ENCODE measurements around the gene COL17A1. TPM values are rescaled to one million over a fixed set of nuclear protein-coding genes. Genes with fewer than 3 reads are reported as not detected.

Gene COL17A1
- total RNA-seq, 1 donor from 2014 or later: not detected

GRCh38 chr10:104103956-104104355, 18.3 kb upstream of the COL17A1 start:
- Histone ChIP-seq H3K9me3 (replicated peaks) (no peaks in the 10 kb centered on the region), H3K27me3 (ENCODE audit: low read depth) (no peaks in the 10 kb centered on the region), H3K4me1 (no peaks in the 10 kb centered on the region), H3K4me3 (no peak overlapping the region), H3K36me3 (no peaks in the 10 kb centered on the region), H3K27ac (replicated peaks) (no peak overlapping the region)
- intact Hi-C loops (cut with micrococcal nuclease): no loop called here
- no peak for DNase-seq
- no peak for TF ChIP-seq CTCF (IDR thresholded peaks at IDR 0.05; ENCODE audit: borderline replicate concordance)

GRCh38 chr10:104101902-104102301, 16.2 kb upstream of the COL17A1 start:
- Histone ChIP-seq H3K4me3 (no peak overlapping the region), H3K4me1 (no peaks in the 10 kb centered on the region), H3K9me3 (replicated peaks) (peaks cover 7% of the 10 kb centered on the region), H3K36me3 (no peaks in the 10 kb centered on the region), H3K27me3 (ENCODE audit: low read depth) (no peaks in the 10 kb centered on the region), H3K27ac (replicated peaks) (no peak overlapping the region)
- TF ChIP-seq CTCF (IDR thresholded peaks at IDR 0.05; ENCODE audit: borderline replicate concordance): no peak
- no peak for DNase-seq
- intact Hi-C loops (cut with micrococcal nuclease): no loop called here

GRCh38 chr10:104100795-104101194, 15.1 kb upstream of the COL17A1 start:
- no peak for DNase-seq
- no peak for TF ChIP-seq CTCF (IDR thresholded peaks at IDR 0.05; ENCODE audit: borderline replicate concordance)
- Histone ChIP-seq H3K4me1 (no peaks in the 10 kb centered on the region), H3K4me3 (no peak overlapping the region), H3K27me3 (ENCODE audit: low read depth) (no peaks in the 10 kb centered on the region), H3K9me3 (replicated peaks) (peaks cover 9% of the 10 kb centered on the region), H3K27ac (replicated peaks) (no peak overlapping the region), H3K36me3 (no peaks in the 10 kb centered on the region)
- intact Hi-C loops (cut with micrococcal nuclease): no loop called here

GRCh38 chr10:104099941-104100340, 14.3 kb upstream of the COL17A1 start:
- TF ChIP-seq CTCF (IDR thresholded peaks at IDR 0.05; ENCODE audit: borderline replicate concordance): no peak
- Histone ChIP-seq H3K27ac (replicated peaks) (no peak overlapping the region), H3K36me3 (no peaks in the 10 kb centered on the region), H3K9me3 (replicated peaks) (peaks cover 9% of the 10 kb centered on the region), H3K4me3 (no peak overlapping the region), H3K27me3 (ENCODE audit: low read depth) (no peaks in the 10 kb centered on the region), H3K4me1 (no peaks in the 10 kb centered on the region)
- intact Hi-C loops (cut with micrococcal nuclease): no loop called here
- DNase-seq: no peak

- DNase-seq: no peak
- H3K27me3 ChIP-seq (ENCODE audit: low read depth): no peaks in the 10 kb centered on the region
- no peaks in the 10 kb centered on the region for H3K36me3 ChIP-seq
- no peak overlapping the region for H3K4me3 ChIP-seq
- peaks cover 9% of the 10 kb centered on the region for H3K9me3 ChIP-seq (replicated peaks)
- H3K4me1 ChIP-seq: no peaks in the 10 kb centered on the region
- no peak overlapping the region for H3K27ac ChIP-seq (replicated peaks)
- intact Hi-C loops (cut with micrococcal nuclease): no loop called here
- TF ChIP-seq CTCF (IDR thresholded peaks at IDR 0.05; ENCODE audit: borderline replicate concordance): no peak
Measured at GRCh38 chr10:104099269-104099668, 13.6 kb upstream of the COL17A1 start.

All from left ventricle myocardium inferior (tissue), 1 donor.